ENCODE measurements around the gene GLIPR2. TPM values are rescaled to one million over a fixed set of nuclear protein-coding genes. Genes with fewer than 3 reads are reported as not detected.

GLIPR2 gene
- polyA plus RNA-seq, 1 donor from 2014 or later = 8.0 TPM

DNA sequence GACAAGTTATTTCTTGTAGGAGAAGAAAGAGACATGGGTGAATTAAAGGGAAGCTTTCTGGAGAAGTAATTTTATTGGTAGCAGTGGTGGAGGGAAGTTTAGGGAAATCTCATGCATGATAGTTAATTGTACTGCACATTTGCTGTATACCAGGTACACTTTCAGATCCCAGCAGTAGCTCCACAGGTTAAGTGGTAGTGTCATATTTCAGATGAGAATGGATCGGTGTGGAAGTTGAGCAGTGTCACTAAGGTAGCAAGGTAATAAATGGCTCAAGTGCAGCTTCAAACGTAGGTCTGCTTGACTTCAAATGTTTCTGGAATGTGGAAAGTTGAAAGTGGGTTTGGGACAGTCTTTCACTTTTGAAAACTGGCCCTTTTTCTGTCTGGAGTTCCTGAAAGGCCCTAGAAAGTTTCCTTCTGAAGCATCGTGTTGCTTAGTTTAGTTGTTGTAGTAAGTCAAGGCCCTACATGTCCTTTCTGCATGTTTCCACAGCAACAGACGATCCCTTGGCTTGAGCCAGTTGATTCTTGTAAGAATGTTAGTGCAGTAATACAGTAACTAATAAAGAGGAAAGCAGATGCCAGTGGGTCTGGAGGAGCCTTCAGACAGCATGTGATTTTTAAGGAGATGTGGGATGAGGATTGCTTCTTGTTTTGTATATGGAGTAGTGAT, 57.9 kb downstream of the GLIPR2 start:
- no peaks in the 10 kb centered on the region for H4K20me1 ChIP-seq (ENCODE audit: insufficient read depth)
- H2AFZ ChIP-seq (ENCODE audit: low read depth, low read length) = no peak overlapping the region
- H3F3A ChIP-seq (ENCODE audit: insufficient read depth, low read length, poor library complexity, severe bottlenecking) = no peaks in the 10 kb centered on the region
- TF ChIP-seq TAF1 (IDR thresholded peaks at IDR 0.05; ENCODE audit: low read depth) (no peak), POLR2AphosphoS5 (IDR thresholded peaks at IDR 0.05) (no peak), EZH2 (IDR thresholded peaks at IDR 0.05; ENCODE audit: borderline replicate concordance, insufficient read depth, low read length, poor library complexity, severe bottlenecking) (no peak), MXI1 (conservative IDR thresholded peaks at IDR 0.05; ENCODE audit: poor library complexity, severe bottlenecking) (no peak), RAD21 (conservative IDR thresholded peaks at IDR 0.05) (no peak), EP300 (conservative IDR thresholded peaks at IDR 0.05; ENCODE audit: poor library complexity, severe bottlenecking) (no peak), SMC3 (conservative IDR thresholded peaks at IDR 0.05; ENCODE audit: poor library complexity) (no peak), REST (IDR thresholded peaks at IDR 0.05; ENCODE audit: borderline replicate concordance) (no peak)
- TF ChIP-seq, protein P1, sequence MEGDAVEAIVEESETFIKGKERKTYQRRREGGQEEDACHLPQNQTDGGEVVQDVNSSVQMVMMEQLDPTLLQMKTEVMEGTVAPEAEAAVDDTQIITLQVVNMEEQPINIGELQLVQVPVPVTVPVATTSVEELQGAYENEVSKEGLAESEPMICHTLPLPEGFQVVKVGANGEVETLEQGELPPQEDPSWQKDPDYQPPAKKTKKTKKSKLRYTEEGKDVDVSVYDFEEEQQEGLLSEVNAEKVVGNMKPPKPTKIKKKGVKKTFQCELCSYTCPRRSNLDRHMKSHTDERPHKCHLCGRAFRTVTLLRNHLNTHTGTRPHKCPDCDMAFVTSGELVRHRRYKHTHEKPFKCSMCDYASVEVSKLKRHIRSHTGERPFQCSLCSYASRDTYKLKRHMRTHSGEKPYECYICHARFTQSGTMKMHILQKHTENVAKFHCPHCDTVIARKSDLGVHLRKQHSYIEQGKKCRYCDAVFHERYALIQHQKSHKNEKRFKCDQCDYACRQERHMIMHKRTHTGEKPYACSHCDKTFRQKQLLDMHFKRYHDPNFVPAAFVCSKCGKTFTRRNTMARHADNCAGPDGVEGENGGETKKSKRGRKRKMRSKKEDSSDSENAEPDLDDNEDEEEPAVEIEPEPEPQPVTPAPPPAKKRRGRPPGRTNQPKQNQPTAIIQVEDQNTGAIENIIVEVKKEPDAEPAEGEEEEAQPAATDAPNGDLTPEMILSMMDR (IDR thresholded peaks at IDR 0.05; ENCODE audit: poor library complexity, severe bottlenecking) = no peak
- H3K9me2 ChIP-seq (ENCODE audit: insufficient read depth, low read length) = no peaks in the 10 kb centered on the region
- H3K9me3 ChIP-seq (ENCODE audit: low read length) = no peaks in the 10 kb centered on the region
- H3K27me3 ChIP-seq (ENCODE audit: insufficient read depth, low read depth, low read length) = no peaks in the 10 kb centered on the region
- H3K27ac ChIP-seq (ENCODE audit: low read length) = no peak overlapping the region
- H3K4me2 ChIP-seq (ENCODE audit: low read length) = no peak overlapping the region
- no peak overlapping the region for H3K9ac ChIP-seq (ENCODE audit: low read length)
- no peak overlapping the region for H3K4me3 ChIP-seq (ENCODE audit: low read length)
- H3K36me3 ChIP-seq (ENCODE audit: insufficient read depth, low read length) = no peaks in the 10 kb centered on the region
- peaks cover 38% of the 10 kb centered on the region for H3K79me2 ChIP-seq (replicated peaks; ENCODE audit: insufficient read depth, low read length)

GRCh38 chr9:36204906-36205547, 68.5 kb downstream of the GLIPR2 start:
- Histone ChIP-seq H3K36me3 (ENCODE audit: insufficient read depth, low read length) (peaks cover 6% of the 10 kb centered on the region), H3K9me3 (ENCODE audit: low read length) (no peaks in the 10 kb centered on the region), H3K4me2 (ENCODE audit: low read length) (no peak overlapping the region), H3K27me3 (ENCODE audit: insufficient read depth, low read depth, low read length) (no peaks in the 10 kb centered on the region), H3K79me2 (replicated peaks; ENCODE audit: insufficient read depth, low read length) (no peaks in the 10 kb centered on the region), H3K4me3 (ENCODE audit: low read length) (no peak overlapping the region), H3K27ac (ENCODE audit: low read length) (no peak overlapping the region), H3K9ac (ENCODE audit: low read length) (no peak overlapping the region), H2AFZ (ENCODE audit: low read depth, low read length) (no peak overlapping the region), H3F3A (ENCODE audit: insufficient read depth, low read length, poor library complexity, severe bottlenecking) (no peaks in the 10 kb centered on the region), H3K9me2 (ENCODE audit: insufficient read depth, low read length) (no peaks in the 10 kb centered on the region), H4K20me1 (ENCODE audit: insufficient read depth) (no peaks in the 10 kb centered on the region)
- TF ChIP-seq EP300 (conservative IDR thresholded peaks at IDR 0.05; ENCODE audit: poor library complexity, severe bottlenecking) (no peak), SMC3 (conservative IDR thresholded peaks at IDR 0.05; ENCODE audit: poor library complexity) (no peak), TAF1 (IDR thresholded peaks at IDR 0.05; ENCODE audit: low read depth) (no peak), POLR2AphosphoS5 (IDR thresholded peaks at IDR 0.05) (no peak), RAD21 (conservative IDR thresholded peaks at IDR 0.05) (no peak)
- TF ChIP-seq, protein P1 (IDR thresholded peaks at IDR 0.05; ENCODE audit: poor library complexity, severe bottlenecking) = no peak

Measured in neural cell (in vitro differentiated cells).